ENCODE results near the gene EXOC2. TPM values are rescaled to one million over a fixed set of nuclear protein-coding genes. Genes with fewer than 3 reads are reported as not detected.

The EXOC2 gene
- total and polyA plus RNA-seq, 10 of the 15 experiments (the other 5 are each of a cell fraction or from before 2014, with no cell fraction given), result 8.7 to 32.8 (median 20.7) TPM

- POLR2A ChIA-PET, result interaction anchor here (0.5 kb wide), 1 partner anchor 741 kb away, joined by 3 read pairs; no protein-coding TSS in a partner anchor
- Histone ChIP-seq H3K27ac (ENCODE audit: control insufficient read depth, insufficient read depth) (no peak overlapping the region), H3K4me2 (ENCODE audit: control insufficient read depth, insufficient read depth) (no peak overlapping the region), H3K9ac (ENCODE audit: control insufficient read depth, insufficient read depth, low read length) (no peak overlapping the region), H3K79me2 (ENCODE audit: control insufficient read depth, insufficient read depth, low read length) (no peaks in the 10 kb centered on the region), H3K4me3 (no peak overlapping the region), H3K4me1 (ENCODE audit: control insufficient read depth, insufficient read depth, low read length) (no peaks in the 10 kb centered on the region), H3K36me3 (ENCODE audit: control insufficient read depth in 2 of 2, insufficient read depth in 2 of 2, low read length in 1 of 2) (no peaks in the 10 kb centered on the region), H3K27me3 (replicated peaks in 1 of 2; ENCODE audit: control insufficient read depth in 2 of 2, insufficient read depth in 2 of 2, low read length in 1 of 2) (no peaks in the 10 kb centered on the region; a peak in 1 of 4 replicates), H4K20me1 (ENCODE audit: control insufficient read depth, insufficient read depth) (no peaks in the 10 kb centered on the region), H3K9me3 (replicated peaks; ENCODE audit: control insufficient read depth, insufficient read depth, low read length) (no peaks in the 10 kb centered on the region), H2AFZ (ENCODE audit: control insufficient read depth, low read depth, low read length) (no peak overlapping the region)
- DNase-seq (ENCODE audit: low read depth, low spot score) (no peak), FAIRE-seq (no peak), ATAC-seq (peak; percentile 68)
- BruUV-seq (replicated peaks), result no TSS peak
- CTCF ChIA-PET, result interaction anchor here (0.6 to 4.4 kb wide), 42 partner anchors 8 to 715 kb away, joined by 3 to 49 read pairs (median 4); partner anchors contain the start of gene EXOC2
- in situ Hi-C loops (cut with MboI) (no loop called here), intact Hi-C loops (cut with micrococcal nuclease; ENCODE audit: unreplicated experiment) (loop anchor here (2.0 to 5.0 kb wide), 4 partner anchors 64 to 715 kb away; no protein-coding TSS in a partner anchor)
- RAD21 ChIA-PET (ENCODE audit: unreplicated experiment), result interaction anchor here (1.0 to 3.8 kb wide), 4 partner anchors 11 to 714 kb away, joined by 3 to 24 read pairs (median 5); no protein-coding TSS in a partner anchor
- SMC1A ChIA-PET (ENCODE audit: uncharacterized antibody, unreplicated experiment), result interaction anchor here (0.9 to 3.4 kb wide), 19 partner anchors 11 to 717 kb away, joined by 3 to 21 read pairs (median 4); no protein-coding TSS in a partner anchor
- 47% methylated on average over 4 of the region's 4 CpGs for WGBS (ENCODE audit: insufficient coverage, insufficient replicate concordance, low lambda C conversion rate, missing lambda C conversion rate)
- TF ChIP-seq RUNX3 (IDR thresholded peaks at IDR 0.05; ENCODE audit: low read length), result peak; percentile 66
- TF ChIP-seq NFXL1 (IDR thresholded peaks at IDR 0.05; ENCODE audit: borderline replicate concordance), result no peak
- 0 out of 4 replicates have a peak, but pooled peaks of 1 of the 2 experiments have one; percentile 10 for TF ChIP-seq IKZF2 (IDR thresholded peaks at IDR 0.05)
Observed at GRCh38 chr6:722608-723007, 29.7 kb upstream of the EXOC2 start.

GRCh38 chr6:722077-722524 lies 29.2 kb upstream of the EXOC2 start:
- FAIRE-seq, result peak; percentile 85
- no peak overlapping the region for H2AFZ ChIP-seq (ENCODE audit: control insufficient read depth, low read depth, low read length)
- peak; percentile 98 for ATAC-seq
- TF ChIP-seq REST (IDR thresholded peaks at IDR 0.05; ENCODE audit: low read depth, low read length) (no peak), SMC3 (IDR thresholded peaks at IDR 0.05; ENCODE audit: borderline replicate concordance, low read length) (peak; percentile 80), LARP7 (IDR thresholded peaks at IDR 0.05) (no peak), FOS (IDR thresholded peaks at IDR 0.05; ENCODE audit: borderline replicate concordance, extremely low read depth, insufficient read length) (no peak), CEBPZ (IDR thresholded peaks at IDR 0.05; ENCODE audit: low read depth, low read length) (no peak)

More at GRCh38 chr6:722077-722524, 29.2 kb upstream of the EXOC2 start:
- H3K9me3 ChIP-seq (replicated peaks; ENCODE audit: control insufficient read depth, insufficient read depth, low read length), result no peaks in the 10 kb centered on the region
- no peaks in the 10 kb centered on the region for H4K20me1 ChIP-seq (ENCODE audit: control insufficient read depth, insufficient read depth)
- H3K27ac ChIP-seq (ENCODE audit: control insufficient read depth, insufficient read depth), result no peak overlapping the region
- no peaks in the 10 kb centered on the region for H3K4me1 ChIP-seq (ENCODE audit: control insufficient read depth, insufficient read depth, low read length)
- H3K27me3 ChIP-seq (replicated peaks in 1 of 2; ENCODE audit: control insufficient read depth in 2 of 2, insufficient read depth in 2 of 2, low read length in 1 of 2), result no peaks in the 10 kb centered on the region; a peak in 1 of 4 replicates
- in situ Hi-C loops (cut with MboI) (no loop called here), intact Hi-C loops (cut with micrococcal nuclease; ENCODE audit: unreplicated experiment) (loop anchor here (2.0 to 5.0 kb wide), 4 partner anchors 65 to 715 kb away; no protein-coding TSS in a partner anchor)
- DNase-seq (ENCODE audit: low read depth, low spot score), result no peak
- POLR2A ChIA-PET, result interaction anchor here (0.5 kb wide), 1 partner anchor 741 kb away, joined by 3 read pairs; no protein-coding TSS in a partner anchor
- SMC1A ChIA-PET (ENCODE audit: uncharacterized antibody, unreplicated experiment), result interaction anchor here (0.9 to 3.4 kb wide), 20 partner anchors 11 to 717 kb away, joined by 3 to 21 read pairs (median 4); no protein-coding TSS in a partner anchor
- no peaks in the 10 kb centered on the region for H3K36me3 ChIP-seq (ENCODE audit: control insufficient read depth in 2 of 2, insufficient read depth in 2 of 2, low read length in 1 of 2)
- WGBS (ENCODE audit: insufficient coverage, insufficient replicate concordance, low lambda C conversion rate, missing lambda C conversion rate), result 3% methylated on average over 11 of the region's 11 CpGs
- no peak overlapping the region for H3K9ac ChIP-seq (ENCODE audit: control insufficient read depth, insufficient read depth, low read length)
- no peak overlapping the region for H3K4me3 ChIP-seq
- peak overlapping the region; percentile 50; the same call in 1 of the 2 replicates for H3K4me2 ChIP-seq (ENCODE audit: control insufficient read depth, insufficient read depth)
- RAD21 ChIA-PET (ENCODE audit: unreplicated experiment), result interaction anchor here (1.0 to 3.8 kb wide), 6 partner anchors 10 to 715 kb away, joined by 3 to 24 read pairs (median 3); no protein-coding TSS in a partner anchor
- H3K79me2 ChIP-seq (ENCODE audit: control insufficient read depth, insufficient read depth, low read length), result no peaks in the 10 kb centered on the region
- BruUV-seq (replicated peaks), result no TSS peak
- CTCF ChIA-PET, result interaction anchor here (0.5 to 4.4 kb wide), 48 partner anchors 8 to 1038 kb away, joined by 3 to 49 read pairs (median 4); partner anchors contain the start of gene EXOC2
